HepG2 (cell line): ENCODE data around the gene PDC.

Experiments used
- FOXK1 ChIP-seq: sonication (generic); formaldehyde crosslinking; IDR thresholded peaks from 2 replicates; pipeline ENCODE4 v1.4.0; 2020; ENCODE audit warnings: low read depth, missing genetic modification reagents, borderline replicate concordance
- FOXM1 ChIP-seq: sonication (generic); formaldehyde crosslinking; IDR thresholded peaks from 2 replicates; pipeline ENCODE4 v1.5.0; 2020; ENCODE audit warnings: missing genetic modification reagents
- KLF16 ChIP-seq, 2 experiments: sonication (generic) in 1 of 2; formaldehyde crosslinking in 1 of 2; IDR thresholded peaks; 2 replicates each; pipeline versions ENCODE4 v1.6.1 to v1.8.0; 2016 to 2023; ENCODE audit warnings: missing genetic modification reagents in 2 of 2, missing compliant biosample characterization in 1 of 2
- RFX5 ChIP-seq: IDR thresholded peaks from 2 replicates; pipeline ENCODE4 v1.6.1; 2011; ENCODE audit warnings: low read depth, low read length, improper control_type of control experiment
- SSRP1 ChIP-seq: IDR thresholded peaks from 2 replicates; pipeline ENCODE4 v1.6.1; 2016; ENCODE audit warnings: control low read depth
- TAF1 ChIP-seq: sonication (generic); formaldehyde crosslinking; IDR thresholded peaks from 2 replicates; pipeline ENCODE4 v1.4.0; 2020; ENCODE audit warnings: missing genetic modification reagents
- ZFY ChIP-seq: sonication (generic); formaldehyde crosslinking; IDR thresholded peaks from 2 replicates; pipeline ENCODE4 v1.4.0; 2020; ENCODE audit warnings: missing genetic modification reagents
- ZNF225 ChIP-seq: sonication (generic); formaldehyde crosslinking; IDR thresholded peaks from 2 replicates; pipeline ENCODE4 v1.4.0; 2020; ENCODE audit warnings: mild to moderate bottlenecking, missing genetic modification reagents
- ZNF282 ChIP-seq: fragments of 450-650 bp; IDR thresholded peaks from 2 replicates; pipeline ENCODE4 v1.6.1; 2018; ENCODE audit not compliant: partially characterized antibody
- TF ChIP-seq, protein P1 (sequence below): sonication (generic); formaldehyde crosslinking; IDR thresholded peaks from 2 replicates; pipeline ENCODE4 v1.5.0; 2020; ENCODE audit warnings: mild to moderate bottlenecking, missing genetic modification reagents, moderate library complexity

DNA sequence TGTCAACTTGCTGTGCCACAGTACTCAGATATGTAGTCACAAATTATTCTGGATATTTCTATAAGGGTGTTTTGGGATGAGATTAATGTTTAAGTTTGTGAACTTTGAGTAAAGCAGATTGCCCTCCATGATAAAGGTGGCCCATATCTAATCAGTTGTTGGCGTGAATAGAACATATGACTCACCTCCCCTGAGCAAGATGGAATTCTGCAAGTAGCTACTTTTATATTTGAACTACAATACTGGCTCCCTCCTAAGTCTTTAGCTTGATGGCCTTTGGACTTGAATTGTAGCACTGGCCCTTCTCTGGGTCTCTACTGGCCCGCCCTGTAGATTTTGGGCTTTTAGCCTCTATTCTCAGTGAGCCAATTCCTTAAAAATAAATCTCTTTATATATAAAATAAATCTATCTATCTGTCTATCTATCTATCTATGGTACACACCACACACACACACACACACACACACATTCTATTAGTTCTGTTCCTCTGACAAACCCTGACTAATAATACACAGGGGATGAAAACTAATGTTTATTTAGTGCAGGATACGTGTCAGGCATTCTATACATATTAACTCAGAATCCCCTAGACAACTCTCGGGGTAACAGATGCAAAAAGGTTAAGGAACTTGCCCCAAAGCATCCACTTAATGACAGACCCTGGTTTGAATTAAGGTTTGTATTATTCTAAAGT lies 37.9 kb upstream of the PDC start:
- TF ChIP-seq ZFY (CRISPR knock-in tag) (no peak), FOXK1 (no peak), FOXM1 (no peak), ZNF282 (no peak), SSRP1 (CRISPR knock-in tag) (no peak), ZNF225 (CRISPR knock-in tag) (no peak), RFX5 (no peak), KLF16 (CRISPR knock-in tag; IDR thresholded peaks at IDR 0.05) (no peak), TAF1 (no peak)
- TF ChIP-seq, protein P1, sequence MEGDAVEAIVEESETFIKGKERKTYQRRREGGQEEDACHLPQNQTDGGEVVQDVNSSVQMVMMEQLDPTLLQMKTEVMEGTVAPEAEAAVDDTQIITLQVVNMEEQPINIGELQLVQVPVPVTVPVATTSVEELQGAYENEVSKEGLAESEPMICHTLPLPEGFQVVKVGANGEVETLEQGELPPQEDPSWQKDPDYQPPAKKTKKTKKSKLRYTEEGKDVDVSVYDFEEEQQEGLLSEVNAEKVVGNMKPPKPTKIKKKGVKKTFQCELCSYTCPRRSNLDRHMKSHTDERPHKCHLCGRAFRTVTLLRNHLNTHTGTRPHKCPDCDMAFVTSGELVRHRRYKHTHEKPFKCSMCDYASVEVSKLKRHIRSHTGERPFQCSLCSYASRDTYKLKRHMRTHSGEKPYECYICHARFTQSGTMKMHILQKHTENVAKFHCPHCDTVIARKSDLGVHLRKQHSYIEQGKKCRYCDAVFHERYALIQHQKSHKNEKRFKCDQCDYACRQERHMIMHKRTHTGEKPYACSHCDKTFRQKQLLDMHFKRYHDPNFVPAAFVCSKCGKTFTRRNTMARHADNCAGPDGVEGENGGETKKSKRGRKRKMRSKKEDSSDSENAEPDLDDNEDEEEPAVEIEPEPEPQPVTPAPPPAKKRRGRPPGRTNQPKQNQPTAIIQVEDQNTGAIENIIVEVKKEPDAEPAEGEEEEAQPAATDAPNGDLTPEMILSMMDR (CRISPR knock-in tag) = no peak
